Stimulated activated naive CD8-positive, alpha-beta T cell treated with anti-CD3 and anti-CD28 coated beads, Interleukin-15, Interleukin-2, amounts not matched to agents 100 U/mL and 50 U/mL, for 24 hours (primary cell): ENCODE data around the gene CTRB1.
"Not testable (repeated sequence)": the region's sequence is repeated elsewhere in the genome, so short reads cannot be mapped to it uniquely, and the experiment has no call there.

Experiments used
- ATAC-seq: fragments of 150-1000 bp; cut with Tn5 transposase; one replicate; pipeline ENCODE4 v1.10.0; 2021
- DNase-seq: peaks from one replicate; pipeline ENCODE4 v3.0.0; 2021

CTRB1 gene

GRCh38 chr16:75256696-75257343, 38.0 kb downstream of the CTRB1 start:
- DNase-seq (no peak), ATAC-seq (no peak)

GRCh38 chr16:75257886-75258806, 39.4 kb downstream of the CTRB1 start:
- DNase-seq = no peak
- no peak for ATAC-seq

- DNase-seq (no peak), ATAC-seq (no peak)
Observed at GRCh38 chr16:75258807-75259141, 40.0 kb downstream of the CTRB1 start.

GRCh38 chr16:75260851-75261589, 42.2 kb downstream of the CTRB1 start:
- DNase-seq (no peak), ATAC-seq (no peak)

- no peak for ATAC-seq
Observed at GRCh38 chr16:75261590-75262078, 42.8 kb downstream of the CTRB1 start.

GRCh38 chr16:75262104-75262799, 43.5 kb downstream of the CTRB1 start:
- ATAC-seq = no peak
- DNase-seq = no peak

More at GRCh38 chr16:75261590-75262078, 42.8 kb downstream of the CTRB1 start:
- DNase-seq = no peak

- DNase-seq (no peak), ATAC-seq (no peak)
Observed at GRCh38 chr16:75262800-75263127, 44.0 kb downstream of the CTRB1 start.

- DNase-seq (no peak), ATAC-seq (no peak)
Observed at GRCh38 chr16:75263291-75263962, 44.6 kb downstream of the CTRB1 start.

- DNase-seq (no peak), ATAC-seq (no peak)
Observed at GRCh38 chr16:75263963-75264445, 45.2 kb downstream of the CTRB1 start.

- DNase-seq = no peak
- no peak for ATAC-seq
Observed at GRCh38 chr16:75264457-75264998, 45.7 kb downstream of the CTRB1 start.

- no peak for ATAC-seq
- DNase-seq = no peak
Observed at GRCh38 chr16:75264999-75265910, 46.5 kb downstream of the CTRB1 start.

- ATAC-seq (no peak), DNase-seq (peak; percentile 34)
Observed at GRCh38 chr16:75265911-75266701, 47.3 kb downstream of the CTRB1 start.

GRCh38 chr16:75266738-75267630, 48.2 kb downstream of the CTRB1 start:
- no peak for DNase-seq
- ATAC-seq = no peak

GRCh38 chr16:75267631-75268264, 49.0 kb downstream of the CTRB1 start:
- DNase-seq = no peak
- no peak for ATAC-seq

GRCh38 chr16:75269358-75269757, 50.6 kb downstream of the CTRB1 start:
- DNase-seq = not testable (repeated sequence)

GRCh38 chr16:75271441-75272096, 52.8 kb downstream of the CTRB1 start:
- no peak for ATAC-seq
- no peak for DNase-seq

More at GRCh38 chr16:75269358-75269757, 50.6 kb downstream of the CTRB1 start:
- ATAC-seq = not testable (repeated sequence)

- DNase-seq (no peak), ATAC-seq (no peak)
Observed at GRCh38 chr16:75272097-75272551, 53.3 kb downstream of the CTRB1 start.
